Stimulated activated CD4-positive, alpha-beta T cell treated with anti-CD3 and anti-CD28 coated beads, Interleukin-4, amount 100 ng/mL, for 1 hour (primary cell): ENCODE results near the gene ACSF2.

Experiments
- DNase-seq: peaks from one replicate; pipeline ENCODE4 v3.0.0-alpha.2; 2020

Gene ACSF2

GRCh38 chr17:50479522-50480141 lies 53.6 kb downstream of the ACSF2 start:
- peak; percentile 70 for DNase-seq

GRCh38 chr17:50480142-50480764 lies 54.2 kb downstream of the ACSF2 start:
- no peak for DNase-seq

DNA sequence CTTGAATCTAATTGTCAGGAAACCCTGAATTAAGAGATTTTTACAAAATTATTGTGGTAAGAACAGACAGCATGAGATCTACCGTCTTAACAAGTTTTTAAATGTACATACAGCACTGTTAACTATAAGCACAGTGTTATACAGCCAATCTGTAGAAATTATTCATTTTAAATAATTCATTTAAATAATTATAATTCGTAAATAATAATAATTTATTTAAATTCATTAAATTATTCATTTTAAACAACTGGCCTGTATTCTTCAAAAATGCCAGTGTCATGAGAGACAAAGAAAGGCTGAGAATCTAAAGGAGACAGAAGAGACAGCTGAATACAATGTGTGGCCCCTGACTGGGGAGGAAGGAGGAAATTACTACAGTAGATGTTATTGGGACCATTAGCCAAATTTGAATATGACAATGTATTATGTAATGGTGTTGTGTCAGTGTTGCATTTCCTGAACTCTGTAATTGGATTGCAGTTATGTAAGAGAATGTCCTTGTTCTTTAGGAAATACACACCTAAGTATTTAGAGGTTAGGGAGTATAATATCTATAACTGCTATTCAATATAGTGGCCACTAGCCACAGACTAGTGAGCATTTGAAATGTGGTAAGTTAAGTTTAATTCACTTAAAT lies 55.0 kb downstream of the ACSF2 start:
- no peak for DNase-seq

DNA sequence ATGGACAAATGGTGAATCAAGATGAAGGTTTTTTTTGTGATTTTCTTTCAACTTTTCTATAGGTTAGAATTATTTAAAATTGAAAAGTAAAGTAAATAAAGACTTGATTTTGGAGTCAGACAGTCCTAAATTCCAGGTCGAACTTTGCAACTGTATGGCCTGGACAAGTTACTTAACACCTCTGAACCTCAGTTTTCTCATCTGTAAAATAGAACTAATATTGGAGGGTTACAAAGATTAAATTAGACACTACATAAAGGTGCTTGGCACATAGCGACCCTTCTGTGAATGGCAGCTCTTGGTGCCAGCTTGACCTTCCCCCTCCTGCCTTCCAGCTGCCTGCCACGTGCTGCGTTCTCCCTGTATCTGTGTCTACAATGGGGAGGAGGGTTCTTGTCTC lies 55.6 kb downstream of the ACSF2 start:
- DNase-seq: no peak

GRCh38 chr17:50482110-50482509 lies 56.1 kb downstream of the ACSF2 start:
- DNase-seq: no peak

- peak; percentile 73 for DNase-seq
Measured at GRCh38 chr17:50482516-50482915, 56.5 kb downstream of the ACSF2 start.

GRCh38 chr17:50483266-50483665 lies 57.2 kb downstream of the ACSF2 start:
- DNase-seq: no peak

GRCh38 chr17:50484386-50485155 lies 58.6 kb downstream of the ACSF2 start:
- no peak for DNase-seq

- DNase-seq: no peak
Measured at GRCh38 chr17:50487213-50488096, 61.4 kb downstream of the ACSF2 start.

DNA sequence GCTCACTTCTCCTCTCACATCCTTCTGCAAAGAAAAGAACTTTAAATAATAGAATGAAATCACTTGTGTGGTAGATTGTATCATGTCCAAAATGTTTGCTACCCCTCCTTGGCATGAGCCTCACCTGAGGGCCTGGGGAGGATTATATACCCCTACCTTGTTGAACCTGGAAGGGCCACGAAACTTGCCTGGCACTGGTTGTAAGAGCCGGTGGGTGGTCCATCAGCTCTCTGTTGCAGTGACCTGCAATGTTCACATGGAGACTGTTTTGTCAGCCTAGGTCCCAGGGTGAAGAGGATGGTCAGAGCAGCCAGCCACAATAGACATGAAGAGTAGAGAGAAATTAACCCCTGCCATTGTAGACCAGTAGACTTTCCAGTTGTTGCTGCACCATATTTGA lies 62.9 kb downstream of the ACSF2 start:
- DNase-seq: no peak

- no peak for DNase-seq
Measured at GRCh38 chr17:50491505-50491904, 65.5 kb downstream of the ACSF2 start.

GRCh38 chr17:50492214-50492613 lies 66.2 kb downstream of the ACSF2 start:
- no peak for DNase-seq

DNA sequence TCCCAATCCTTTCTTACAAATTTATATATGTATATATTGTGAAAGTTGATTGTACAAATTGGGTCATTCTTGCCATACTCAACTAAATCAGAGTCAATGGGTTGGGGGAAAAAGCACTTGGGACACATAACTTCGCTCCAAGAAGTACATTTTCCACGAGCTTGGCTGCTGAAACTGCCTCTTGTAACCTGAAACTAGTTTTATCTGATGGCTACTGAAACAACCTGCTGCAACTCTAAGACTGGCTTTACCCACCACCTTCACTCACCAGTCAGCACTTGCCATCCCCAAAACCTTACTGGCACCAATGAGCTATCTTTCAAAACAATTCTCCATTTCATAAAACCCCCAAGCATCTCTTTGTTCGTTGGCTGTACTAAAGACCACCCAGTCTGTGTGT lies 67.7 kb downstream of the ACSF2 start:
- no peak for DNase-seq

GRCh38 chr17:50495217-50495823 lies 69.3 kb downstream of the ACSF2 start:
- DNase-seq: no peak

- DNase-seq: no peak
Measured at GRCh38 chr17:50495918-50496317, 69.9 kb downstream of the ACSF2 start.

- DNase-seq: no peak
Measured at GRCh38 chr17:50498021-50498874, 72.2 kb downstream of the ACSF2 start.

DNA sequence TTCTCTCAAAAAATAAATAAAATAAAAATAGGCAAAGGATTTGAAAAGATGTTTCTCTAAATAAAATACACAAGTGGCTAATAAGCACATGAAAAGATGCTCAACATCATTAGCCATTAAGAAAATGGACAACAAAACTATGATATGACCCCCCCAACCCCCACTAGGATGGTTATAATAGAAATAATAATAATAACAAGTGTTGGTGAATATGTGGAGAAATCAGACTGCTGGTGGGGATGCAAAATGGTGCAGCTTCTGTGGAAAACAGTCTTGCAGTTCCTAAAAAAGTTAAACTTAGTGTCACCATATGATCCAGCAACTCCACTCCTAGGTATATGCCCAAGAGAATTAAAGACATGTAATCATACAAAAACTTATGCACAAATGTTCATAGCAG lies 73.3 kb downstream of the ACSF2 start:
- no peak for DNase-seq

- no peak for DNase-seq
Measured at GRCh38 chr17:50499721-50500120, 73.7 kb downstream of the ACSF2 start.

DNA sequence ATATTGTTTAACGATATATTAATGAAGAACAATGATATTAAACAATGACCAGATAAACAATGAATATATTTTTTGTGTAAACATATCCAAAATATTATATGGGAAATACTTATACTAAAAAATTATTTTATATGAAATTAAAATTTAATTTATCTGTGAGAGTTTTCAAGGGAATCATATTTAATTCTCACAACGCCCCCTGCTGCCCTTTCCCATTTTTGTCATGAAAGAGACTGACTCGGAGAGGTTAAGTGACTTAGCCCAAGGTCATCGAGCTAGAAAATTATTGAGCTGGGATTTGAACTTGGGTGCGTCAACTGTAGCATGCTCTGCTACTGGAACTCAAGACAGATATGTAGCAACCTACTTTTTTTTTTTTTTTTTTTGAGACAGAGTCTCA lies 75.0 kb downstream of the ACSF2 start:
- peak; percentile 31 for DNase-seq

DNA sequence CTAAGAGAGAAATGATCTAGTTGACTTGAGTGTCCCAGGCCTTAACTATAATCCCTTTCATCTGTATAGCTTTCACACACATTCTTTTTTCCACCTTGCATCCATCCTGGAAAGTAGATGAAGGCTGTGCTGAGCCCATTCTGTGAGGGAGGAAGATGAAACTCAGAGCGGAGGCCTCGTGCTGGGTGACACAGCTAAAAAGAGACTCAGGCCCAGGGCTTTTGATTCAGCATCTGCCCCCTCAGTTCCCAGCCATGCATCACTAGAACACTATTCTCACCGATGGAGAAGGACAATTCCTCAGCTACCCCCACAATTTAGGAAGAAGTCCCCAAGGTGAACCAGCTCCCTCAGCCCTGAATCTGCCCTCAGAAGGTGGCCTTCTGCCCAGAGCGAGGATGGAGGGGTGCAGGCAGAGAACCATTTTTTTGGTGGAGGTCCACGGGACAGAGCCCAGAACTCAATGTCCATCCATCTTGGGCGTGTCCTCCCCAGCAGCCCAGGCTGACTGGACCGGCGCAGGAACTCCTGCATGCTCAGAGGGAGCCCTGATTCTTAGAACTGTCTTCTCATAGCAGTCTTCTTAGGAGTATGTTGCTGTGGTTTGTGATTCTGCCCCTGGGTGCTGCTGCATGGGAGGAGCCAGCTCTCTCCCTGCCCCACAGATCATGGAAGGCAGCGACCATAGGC lies 76.4 kb downstream of the ACSF2 start:
- DNase-seq: no peak
